PC-3 (cell line): Measurements from ENCODE around the gene RNU6-1.

Experiments
- CTCF ChIP-seq: fragments of 300-600 bp; sonication (generic); conservative IDR thresholded peaks from 2 replicates; pipeline ENCODE4 v1.5.1; 2017; ENCODE audit warnings: antibody characterized with exemption, low read depth, mild to moderate bottlenecking, low read length
- EZH2 ChIP-seq: fragments of 300-600 bp; sonication (generic); IDR thresholded peaks from one replicate; pipeline ENCODE4 v1.6.1; 2017; ENCODE audit warnings: antibody characterized with exemption, mild to moderate bottlenecking, low read length; ENCODE audit not compliant: unreplicated experiment
- EZH2phosphoT487 ChIP-seq: fragments of 300-600 bp; sonication (generic); IDR thresholded peaks from 2 replicates; pipeline ENCODE4 v1.6.1; 2018; ENCODE audit warnings: mild to moderate bottlenecking, antibody characterized with exemption, low read length, borderline replicate concordance

GRCh38 chr15:67796196-67797127, 43.4 kb downstream of the RNU6-1 start:
- TF ChIP-seq CTCF (no peak), EZH2 (no peak), EZH2phosphoT487 (no peak)
